Measurements from ENCODE around the gene RGL2. TPM values are rescaled to one million over a fixed set of nuclear protein-coding genes. Genes with fewer than 3 reads are reported as not detected.

Gene RGL2
- total and polyA plus RNA-seq, 2 of the 13 experiments (the other 11 are each of a cell fraction or from before 2014, with no cell fraction given) = 22.9 to 47.4 TPM

DNA sequence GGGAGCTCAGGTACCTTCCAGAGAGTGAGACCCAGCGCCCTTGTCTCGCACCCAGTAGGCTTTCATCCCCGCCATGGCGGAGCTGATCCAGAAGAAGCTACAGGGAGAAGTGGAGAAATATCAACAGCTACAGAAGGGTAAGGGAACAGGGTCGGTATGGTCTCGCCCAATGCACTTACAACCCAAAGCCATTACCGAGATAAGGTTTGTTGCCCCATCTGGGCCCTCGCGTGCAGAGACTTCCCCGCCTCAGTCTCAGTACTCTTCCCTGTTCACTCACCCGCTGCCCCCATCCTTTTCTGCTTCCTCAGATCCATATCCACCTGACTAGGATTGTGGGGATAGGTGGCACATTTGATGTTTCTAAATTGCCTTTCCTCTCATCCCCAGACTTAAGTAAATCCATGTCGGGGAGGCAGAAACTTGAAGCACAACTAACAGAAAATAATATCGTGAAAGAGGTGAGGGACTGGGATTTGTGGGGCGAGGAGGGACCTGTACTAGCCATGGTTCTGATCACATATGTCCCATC is 8.9 kb downstream of the RGL2 start (continued):
- no peak for TF ChIP-seq PRPF4 (IDR thresholded peaks at IDR 0.05; ENCODE audit: low read depth, low read length, poor library complexity, severe bottlenecking)
- no peak for TF ChIP-seq SATB2 (CRISPR knock-in tag; IDR thresholded peaks at IDR 0.05)
- no peak for TF ChIP-seq MEF2D (CRISPR knock-in tag; IDR thresholded peaks at IDR 0.05)
- peak; percentile 85; the same call in 1 of the 2 replicates for TF ChIP-seq ZNF446 (CRISPR knock-in tag; IDR thresholded peaks at IDR 0.05)
- TF ChIP-seq, protein P1, sequence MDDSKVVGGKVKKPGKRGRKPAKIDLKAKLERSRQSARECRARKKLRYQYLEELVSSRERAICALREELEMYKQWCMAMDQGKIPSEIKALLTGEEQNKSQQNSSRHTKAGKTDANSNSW (CRISPR knock-in tag; IDR thresholded peaks at IDR 0.05; ENCODE audit: borderline replicate concordance) = peak; percentile 25; the same call in 1 of the 2 replicates
- TF ChIP-seq ZNF414 (CRISPR knock-in tag; IDR thresholded peaks at IDR 0.05) = no peak; the same call in 1 of the 2 replicates
- TF ChIP-seq CBFB (CRISPR knock-in tag; IDR thresholded peaks at IDR 0.05) = no peak
- TF ChIP-seq HMG20B (CRISPR knock-in tag; conservative IDR thresholded peaks at IDR 0.05) = no peak
- TF ChIP-seq ZNF350 (CRISPR knock-in tag; IDR thresholded peaks at IDR 0.05; ENCODE audit: borderline replicate concordance, low read depth) = peak; percentile 17; the same call in 1 of the 2 replicates
- TF ChIP-seq ZNF234 (CRISPR knock-in tag; conservative IDR thresholded peaks at IDR 0.05) = no peak
- TF ChIP-seq ZBTB21 (CRISPR knock-in tag; IDR thresholded peaks at IDR 0.05) = no peak
- no peak for TF ChIP-seq ZFX (CRISPR knock-in tag; IDR thresholded peaks at IDR 0.05; ENCODE audit: low read depth)
- TF ChIP-seq HMGXB4 (CRISPR knock-in tag; IDR thresholded peaks at IDR 0.05; ENCODE audit: borderline replicate concordance in 1 of 2, low read depth in 1 of 2) = peak in 1 of 2 experiments; percentile 18; a peak in 1 of 4 replicates
- no peak for TF ChIP-seq SMAD3 (CRISPR knock-in tag; IDR thresholded peaks at IDR 0.05)
- TF ChIP-seq, protein P2, sequence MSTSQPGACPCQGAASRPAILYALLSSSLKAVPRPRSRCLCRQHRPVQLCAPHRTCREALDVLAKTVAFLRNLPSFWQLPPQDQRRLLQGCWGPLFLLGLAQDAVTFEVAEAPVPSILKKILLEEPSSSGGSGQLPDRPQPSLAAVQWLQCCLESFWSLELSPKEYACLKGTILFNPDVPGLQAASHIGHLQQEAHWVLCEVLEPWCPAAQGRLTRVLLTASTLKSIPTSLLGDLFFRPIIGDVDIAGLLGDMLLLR (CRISPR knock-in tag; IDR thresholded peaks at IDR 0.05) = peak; percentile 56; the same call in 1 of the 2 replicates
- 0 out of 2 replicates have a peak, but pooled peaks have one; percentile 44 for TF ChIP-seq SALL2 (CRISPR knock-in tag; IDR thresholded peaks at IDR 0.05)
- no peak for TF ChIP-seq FIP1L1 (IDR thresholded peaks at IDR 0.05; ENCODE audit: borderline replicate concordance, insufficient read depth, low read depth, low read length)
- no peak for TF ChIP-seq SOX5 (CRISPR knock-in tag; IDR thresholded peaks at IDR 0.05; ENCODE audit: borderline replicate concordance)
- TF ChIP-seq ZMYM2 (CRISPR knock-in tag; IDR thresholded peaks at IDR 0.05) = no peak
- TF ChIP-seq ZNF775 (CRISPR knock-in tag; IDR thresholded peaks at IDR 0.05; ENCODE audit: borderline replicate concordance) = no peak
- TF ChIP-seq FOXK1 (CRISPR knock-in tag; IDR thresholded peaks at IDR 0.05; ENCODE audit: borderline replicate concordance, low read depth) = no peak
- no peak for TF ChIP-seq ZNF7 (CRISPR knock-in tag; IDR thresholded peaks at IDR 0.05)
- no peak for TF ChIP-seq ZFP62 (CRISPR knock-in tag; IDR thresholded peaks at IDR 0.05)
- 0 out of 2 replicates have a peak, but pooled peaks have one; percentile 47 for TF ChIP-seq HIVEP1 (CRISPR knock-in tag; IDR thresholded peaks at IDR 0.05)
- TF ChIP-seq ZNF563 (CRISPR knock-in tag; IDR thresholded peaks at IDR 0.05) = 0 out of 2 replicates have a peak, but pooled peaks have one; percentile 8
- no peak for TF ChIP-seq ZNF652 (CRISPR knock-in tag; IDR thresholded peaks at IDR 0.05; ENCODE audit: borderline replicate concordance, low read depth)
- no peak for TF ChIP-seq SIX1 (CRISPR knock-in tag; IDR thresholded peaks at IDR 0.05; ENCODE audit: borderline replicate concordance)
- no peak for TF ChIP-seq ZNF629 (CRISPR knock-in tag; conservative IDR thresholded peaks at IDR 0.05)
- no peak for TF ChIP-seq TOE1 (CRISPR knock-in tag; IDR thresholded peaks at IDR 0.05)

Measured in HepG2 (cell line).